SK-N-SH treated with all-trans-retinoic acid at 6 μM for 48 hours (cell line): ENCODE data around the gene TLX2.

Experiments
- ARNTL ChIP-seq: fragments of 450-650 bp; formaldehyde crosslinking; IDR thresholded peaks from 2 replicates; pipeline ENCODE4 v1.5.0; 2020; ENCODE audit warnings: low read depth, mild to moderate bottlenecking, moderate library complexity, borderline replicate concordance
- ESRRG ChIP-seq: fragments of 250-450 bp; sonication (Bioruptor Pico); IDR thresholded peaks from 2 replicates; pipeline ENCODE4 v1.6.1; 2021; ENCODE audit warnings: mild to moderate bottlenecking
- ISL1 ChIP-seq: fragments of 250-450 bp; sonication (Bioruptor Pico); IDR thresholded peaks from 2 replicates; pipeline ENCODE4 v2.1.2; 2022; ENCODE audit warnings: mild to moderate bottlenecking, moderate library complexity
- OSR1 ChIP-seq: fragments of 250-450 bp; sonication (Bioruptor Pico); IDR thresholded peaks from 2 replicates; pipeline ENCODE4 v1.8.0; 2022; ENCODE audit warnings: moderate library complexity, mild to moderate bottlenecking, inconsistent platforms
- SNAI2 ChIP-seq: fragments of 250-450 bp; sonication (Bioruptor Pico); IDR thresholded peaks from 2 replicates; pipeline ENCODE4 v1.5.0; 2020; ENCODE audit warnings: mild to moderate bottlenecking, moderate library complexity
- ZFP3 ChIP-seq: fragments of 250-450 bp; sonication (Bioruptor Pico); IDR thresholded peaks from 2 replicates; pipeline ENCODE4 v1.5.0; 2020; ENCODE audit warnings: mild to moderate bottlenecking, moderate library complexity
- ZFP30 ChIP-seq: fragments of 450-650 bp; formaldehyde crosslinking; IDR thresholded peaks from 2 replicates; pipeline ENCODE4 v1.5.0; 2022; ENCODE audit warnings: mild to moderate bottlenecking, moderate library complexity
- ZNF565 ChIP-seq: fragments of 450-650 bp; formaldehyde crosslinking; conservative IDR thresholded peaks from 2 replicates; pipeline ENCODE4 v1.5.0; 2020; ENCODE audit warnings: low read depth, mild to moderate bottlenecking, moderate library complexity
- TF ChIP-seq, protein P1 (sequence below): fragments of 250-450 bp; sonication (Bioruptor Pico); IDR thresholded peaks from 2 replicates; pipeline ENCODE4 v1.5.1; 2020; ENCODE audit warnings: low read depth, mild to moderate bottlenecking, moderate library complexity
- TF ChIP-seq, protein P2 (sequence below): fragments of 250-450 bp; sonication (Bioruptor Pico); IDR thresholded peaks from 2 replicates; pipeline ENCODE4 v1.8.0; 2020; ENCODE audit warnings: mild to moderate bottlenecking, moderate library complexity, borderline replicate concordance

GRCh38 chr2:74556159-74556558 is 41.9 kb downstream of the TLX2 start:
- TF ChIP-seq ISL1 (CRISPR knock-in tag) (no peak), OSR1 (no peak), ESRRG (CRISPR knock-in tag) (no peak), ARNTL (CRISPR knock-in tag) (no peak), ZFP30 (CRISPR knock-in tag) (no peak), ZNF565 (no peak), ZFP3 (CRISPR knock-in tag) (no peak), SNAI2 (no peak)
- TF ChIP-seq, protein P1, sequence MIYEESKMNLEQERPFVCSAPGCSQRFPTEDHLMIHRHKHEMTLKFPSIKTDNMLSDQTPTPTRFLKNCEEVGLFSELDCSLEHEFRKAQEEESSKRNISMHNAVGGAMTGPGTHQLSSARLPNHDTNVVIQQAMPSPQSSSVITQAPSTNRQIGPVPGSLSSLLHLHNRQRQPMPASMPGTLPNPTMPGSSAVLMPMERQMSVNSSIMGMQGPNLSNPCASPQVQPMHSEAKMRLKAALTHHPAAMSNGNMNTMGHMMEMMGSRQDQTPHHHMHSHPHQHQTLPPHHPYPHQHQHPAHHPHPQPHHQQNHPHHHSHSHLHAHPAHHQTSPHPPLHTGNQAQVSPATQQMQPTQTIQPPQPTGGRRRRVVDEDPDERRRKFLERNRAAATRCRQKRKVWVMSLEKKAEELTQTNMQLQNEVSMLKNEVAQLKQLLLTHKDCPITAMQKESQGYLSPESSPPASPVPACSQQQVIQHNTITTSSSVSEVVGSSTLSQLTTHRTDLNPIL (CRISPR knock-in tag) = no peak
- TF ChIP-seq, protein P2, sequence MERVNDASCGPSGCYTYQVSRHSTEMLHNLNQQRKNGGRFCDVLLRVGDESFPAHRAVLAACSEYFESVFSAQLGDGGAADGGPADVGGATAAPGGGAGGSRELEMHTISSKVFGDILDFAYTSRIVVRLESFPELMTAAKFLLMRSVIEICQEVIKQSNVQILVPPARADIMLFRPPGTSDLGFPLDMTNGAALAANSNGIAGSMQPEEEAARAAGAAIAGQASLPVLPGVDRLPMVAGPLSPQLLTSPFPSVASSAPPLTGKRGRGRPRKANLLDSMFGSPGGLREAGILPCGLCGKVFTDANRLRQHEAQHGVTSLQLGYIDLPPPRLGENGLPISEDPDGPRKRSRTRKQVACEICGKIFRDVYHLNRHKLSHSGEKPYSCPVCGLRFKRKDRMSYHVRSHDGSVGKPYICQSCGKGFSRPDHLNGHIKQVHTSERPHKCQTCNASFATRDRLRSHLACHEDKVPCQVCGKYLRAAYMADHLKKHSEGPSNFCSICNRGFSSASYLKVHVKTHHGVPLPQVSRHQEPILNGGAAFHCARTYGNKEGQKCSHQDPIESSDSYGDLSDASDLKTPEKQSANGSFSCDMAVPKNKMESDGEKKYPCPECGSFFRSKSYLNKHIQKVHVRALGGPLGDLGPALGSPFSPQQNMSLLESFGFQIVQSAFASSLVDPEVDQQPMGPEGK (CRISPR knock-in tag) = no peak
